ENCODE measurements around the gene ANO1.

DNA sequence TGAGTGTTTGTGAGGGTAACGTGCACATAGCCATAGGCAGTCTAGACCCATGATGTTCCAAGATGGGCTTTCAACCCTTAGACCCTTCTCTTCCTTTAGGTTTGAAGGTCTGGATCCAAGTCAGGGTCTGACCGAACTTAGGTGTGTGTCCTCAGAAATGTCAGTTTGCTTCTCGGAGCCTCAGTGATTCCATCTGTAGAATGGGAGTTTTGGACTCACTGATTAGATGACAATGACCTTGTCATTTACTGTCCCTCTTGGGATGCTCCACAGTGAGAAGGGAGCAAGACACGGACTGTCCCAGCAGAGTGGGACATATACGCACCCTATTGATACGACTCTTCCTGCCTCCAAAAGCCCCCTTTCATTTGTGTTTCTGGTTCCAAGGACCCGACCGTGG, 37.7 kb downstream of the ANO1 start:
- TF ChIP-seq, protein P1, sequence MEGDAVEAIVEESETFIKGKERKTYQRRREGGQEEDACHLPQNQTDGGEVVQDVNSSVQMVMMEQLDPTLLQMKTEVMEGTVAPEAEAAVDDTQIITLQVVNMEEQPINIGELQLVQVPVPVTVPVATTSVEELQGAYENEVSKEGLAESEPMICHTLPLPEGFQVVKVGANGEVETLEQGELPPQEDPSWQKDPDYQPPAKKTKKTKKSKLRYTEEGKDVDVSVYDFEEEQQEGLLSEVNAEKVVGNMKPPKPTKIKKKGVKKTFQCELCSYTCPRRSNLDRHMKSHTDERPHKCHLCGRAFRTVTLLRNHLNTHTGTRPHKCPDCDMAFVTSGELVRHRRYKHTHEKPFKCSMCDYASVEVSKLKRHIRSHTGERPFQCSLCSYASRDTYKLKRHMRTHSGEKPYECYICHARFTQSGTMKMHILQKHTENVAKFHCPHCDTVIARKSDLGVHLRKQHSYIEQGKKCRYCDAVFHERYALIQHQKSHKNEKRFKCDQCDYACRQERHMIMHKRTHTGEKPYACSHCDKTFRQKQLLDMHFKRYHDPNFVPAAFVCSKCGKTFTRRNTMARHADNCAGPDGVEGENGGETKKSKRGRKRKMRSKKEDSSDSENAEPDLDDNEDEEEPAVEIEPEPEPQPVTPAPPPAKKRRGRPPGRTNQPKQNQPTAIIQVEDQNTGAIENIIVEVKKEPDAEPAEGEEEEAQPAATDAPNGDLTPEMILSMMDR (IDR thresholded peaks at IDR 0.05): no peak
- no peak for TF ChIP-seq POLR2A (IDR thresholded peaks at IDR 0.05)
